HG02642 (cell line): Measurements from ENCODE around the gene KIRREL3.

Experiments used
- ATAC-seq: cut with Tn5 transposase; IDR thresholded peaks from one replicate; pipeline ENCODE4 v1.9.1; 2021; ENCODE audit warnings: mild to moderate bottlenecking; ENCODE audit not compliant: unreplicated experiment, poor library complexity

KIRREL3 gene

GRCh38 chr11:126660761-126661425, 339.7 kb downstream of the KIRREL3 start:
- no peak for ATAC-seq

- ATAC-seq, result no peak
These were observed 340.2 kb downstream of the KIRREL3 start for GRCh38 chr11:126660321-126660720.

GRCh38 chr11:126658306-126659056, 342.1 kb downstream of the KIRREL3 start:
- ATAC-seq, result no peak

GRCh38 chr11:126655807-126656128, 344.8 kb downstream of the KIRREL3 start:
- ATAC-seq, result no peak

- no peak for ATAC-seq
These were observed 345.4 kb downstream of the KIRREL3 start for GRCh38 chr11:126654886-126655806.

- no peak for ATAC-seq
These were observed 347.5 kb downstream of the KIRREL3 start for GRCh38 chr11:126653040-126653439.

GRCh38 chr11:126647735-126648134, 352.8 kb downstream of the KIRREL3 start:
- no peak for ATAC-seq

GRCh38 chr11:126646701-126647557, 353.6 kb downstream of the KIRREL3 start:
- ATAC-seq, result no peak

- no peak for ATAC-seq
These were observed 355.4 kb downstream of the KIRREL3 start for GRCh38 chr11:126645186-126645585.

- ATAC-seq, result no peak
These were observed 360.4 kb downstream of the KIRREL3 start for GRCh38 chr11:126640186-126640585.

- ATAC-seq, result no peak
These were observed 360.9 kb downstream of the KIRREL3 start for GRCh38 chr11:126639692-126640091.

- ATAC-seq, result no peak
These were observed 361.9 kb downstream of the KIRREL3 start for GRCh38 chr11:126638648-126639047.

- ATAC-seq, result no peak
These were observed 362.8 kb downstream of the KIRREL3 start for GRCh38 chr11:126637795-126638175.

GRCh38 chr11:126636911-126637794, 363.4 kb downstream of the KIRREL3 start:
- ATAC-seq, result no peak

GRCh38 chr11:126635511-126635910, 365.1 kb downstream of the KIRREL3 start:
- no peak for ATAC-seq

GRCh38 chr11:126634963-126635362, 365.6 kb downstream of the KIRREL3 start:
- no peak for ATAC-seq

- ATAC-seq, result no peak
These were observed 367.2 kb downstream of the KIRREL3 start for GRCh38 chr11:126633330-126633729.

GRCh38 chr11:126630893-126631798, 369.4 kb downstream of the KIRREL3 start:
- ATAC-seq, result no peak
